Transverse colon (tissue), 4 donors: ENCODE measurements around the gene ATP6V1E1. TPM values are rescaled to one million over a fixed set of nuclear protein-coding genes. Genes with fewer than 3 reads are reported as not detected.

Source experiments
- DNase-seq: peaks from one replicate; pipeline ENCODE4 v3.0.0-alpha.2; 2019
- H3K27ac ChIP-seq, 4 donors: fragments of 200-600 bp; sonication (generic); 2 replicates each; pipeline ENCODE4 v1.5.1; 2016 to 2018; ENCODE audit warnings: inconsistent platforms in 4 of 4
- H3K27me3 ChIP-seq: fragments of 200-600 bp; sonication (generic); 2 replicates; pipeline ENCODE4 v1.5.1; 2017; ENCODE audit warnings: inconsistent platforms
- H3K36me3 ChIP-seq, 4 donors: fragments of 200-600 bp; sonication (generic); 2 replicates each; pipeline ENCODE4 v1.5.1; 2017 to 2019; ENCODE audit warnings: inconsistent platforms in 4 of 4
- H3K4me1 ChIP-seq, 4 donors: fragments of 200-600 bp; sonication (generic); 2 replicates each; pipeline ENCODE4 v1.5.1; 2017 to 2020; ENCODE audit warnings: inconsistent platforms in 4 of 4
- H3K4me3 ChIP-seq, 4 donors: fragments of 200-600 bp; sonication (generic); 1 replicate in 1 of 4; 2 replicates in 3 of 4; pipeline versions ENCODE4 v1.5.1 to v1.6.1; 2017 to 2019; ENCODE audit warnings: inconsistent platforms in 4 of 4
- H3K9me3 ChIP-seq, 2 donors: fragments of 200-600 bp; sonication (generic); 2 replicates each; pipeline ENCODE4 v1.5.1; 2017 to 2019; ENCODE audit warnings: inconsistent platforms in 2 of 2
- CTCF ChIP-seq, 5 experiments: fragments of 200-600 bp in 3 of 5; fragments of 450-650 bp in 2 of 5; sonication (generic) in 3 of 5; IDR thresholded peaks; 1 replicate in 2 of 5; 2 replicates in 3 of 5; pipeline ENCODE4 v1.5.1; 2016 to 2017; ENCODE audit warnings: antibody characterized with exemption in 5 of 5, inconsistent platforms in 3 of 5, mild to moderate bottlenecking in 2 of 5, moderate library complexity in 1 of 5
- EP300 ChIP-seq: sonication (generic); formaldehyde crosslinking; IDR thresholded peaks from one replicate; pipeline ENCODE4 v1.6.1; 2017; ENCODE audit warnings: antibody characterized with exemption, low read depth
- POLR2A ChIP-seq: fragments of 450-650 bp; IDR thresholded peaks from one replicate; pipeline ENCODE4 v1.6.1; 2016; ENCODE audit warnings: antibody characterized with exemption, mild to moderate bottlenecking, moderate library complexity
- POLR2AphosphoS5 ChIP-seq, 3 donors: sonication (generic); formaldehyde crosslinking; IDR thresholded peaks; one replicate each; pipeline ENCODE4 v1.6.1; 2016; ENCODE audit warnings: antibody characterized with exemption in 3 of 3
- WGBS, 2 donors: methylation state at CpG; one replicate each; pipeline ENCODE4 v1.1.5; 2018; ENCODE audit warnings: low coverage in 1 of 2; 5-methylcytosine and 5-hydroxymethylcytosine counted together
- in situ Hi-C, 4 donors: fragments of 200-750 bp; cut with MboI; loops; one replicate each; pipeline versions ENCODE4 v1.15.0 to v1.15.1; 2017; ENCODE audit warnings: low sequenced_read_pairs in 3 of 4, low pct_ligation_motif_present in 1 of 4, low pct_unique_long_range_greater_than_20kb in 1 of 4
- intact Hi-C: fragments of 100-400 bp; cut with DNase I; formaldehyde crosslinking; loops from one replicate; pipeline ENCODE4 v1.15.1; 2023; ENCODE audit warnings: low total_unique reads
- total RNA-seq, 4 donors: library from RNA; depleted of rRNA; stranded (reverse); fragments of >200 nt; gene quantifications; one replicate each; pipeline ENCODE4 v1.1.0, GENCODE V29; 2016

The ATP6V1E1 gene
- total RNA-seq, 4 donors from 2014 or later: 103 to 142 (median 107) TPM

GRCh38 chr22:17633217-17633997, 4.9 kb upstream of the ATP6V1E1 start:
- no peaks in the 10 kb centered on the region for H3K9me3 ChIP-seq
- H3K27me3 ChIP-seq: no peaks in the 10 kb centered on the region
- in situ Hi-C loops (no loop called here), intact Hi-C loops (loop anchor here (10.0 kb wide), 1 partner anchor 79 kb away; no protein-coding TSS in a partner anchor)
- DNase-seq: no peak
- TF ChIP-seq EP300: no peak
- no peak for TF ChIP-seq POLR2AphosphoS5 (IDR thresholded peaks at IDR 0.05)
- TF ChIP-seq POLR2A: no peak
- TF ChIP-seq CTCF (IDR thresholded peaks at IDR 0.05): no peak
- no peak overlapping the region for H3K4me3 ChIP-seq
- no peaks in the 10 kb centered on the region for H3K36me3 ChIP-seq
- 84 to 95% methylated on average over 3 to 4 of the region's 4 CpGs for WGBS, 2 donors
- peaks cover 0 to 20% (median 9%) of the 10 kb centered on the region in 4 donors for H3K4me1 ChIP-seq
- peak overlapping the region in 1 of 4 donors; percentile 56 for H3K27ac ChIP-seq

GRCh38 chr22:17631076-17631565, 2.6 kb upstream of the ATP6V1E1 start:
- Histone ChIP-seq H3K27me3 (no peaks in the 10 kb centered on the region), H3K36me3 (no peaks in the 10 kb centered on the region), H3K4me3 (no peak overlapping the region), H3K9me3 (no peaks in the 10 kb centered on the region), H3K4me1 (peaks cover 17 to 26% (median 17%) of the 10 kb centered on the region in 4 donors), H3K27ac (peak overlapping the region in 1 of 4 donors; percentile 26)
- in situ Hi-C loops (no loop called here), intact Hi-C loops (loop anchor here (10.0 kb wide), 1 partner anchor 76 kb away; no protein-coding TSS in a partner anchor)
- DNase-seq: peak; percentile 48
- 87 to 90% methylated on average over 4 to 9 of the region's 9 CpGs for WGBS, 2 donors
- TF ChIP-seq POLR2A (no peak), CTCF (IDR thresholded peaks at IDR 0.05) (no peak), POLR2AphosphoS5 (IDR thresholded peaks at IDR 0.05) (no peak), EP300 (no peak)

GRCh38 chr22:17629641-17630040, 1.1 kb upstream of the ATP6V1E1 start:
- no peaks in the 10 kb centered on the region for H3K27me3 ChIP-seq
- intact Hi-C loops (loop anchor here (10.0 kb wide), 1 partner anchor 75 kb away; no protein-coding TSS in a partner anchor), in situ Hi-C loops (no loop called here)
- peaks cover 0 to 10% (median 2%) of the 10 kb centered on the region in 4 donors for H3K36me3 ChIP-seq
- peaks cover 17 to 39% (median 19%) of the 10 kb centered on the region in 4 donors for H3K4me1 ChIP-seq
- H3K27ac ChIP-seq: peak overlapping the region; percentile 89 to 98 (median 92)
- H3K9me3 ChIP-seq: no peaks in the 10 kb centered on the region
- no peak for TF ChIP-seq POLR2A
- no peak for TF ChIP-seq CTCF (IDR thresholded peaks at IDR 0.05)
- TF ChIP-seq POLR2AphosphoS5 (IDR thresholded peaks at IDR 0.05): no peak
- no peak for TF ChIP-seq EP300
- no peak for DNase-seq
- no peak overlapping the region for H3K4me3 ChIP-seq
- WGBS, 2 donors: 72 to 81% methylated on average over 7 of the region's 7 CpGs

- intact Hi-C loops: no loop called here
- H3K27me3 ChIP-seq: no peaks in the 10 kb centered on the region
- H3K27ac ChIP-seq: peak overlapping the region; percentile 89 to 98 (median 92)
- 0% methylated on average over 1 of the region's 1 CpG for WGBS, 2 donors
- H3K36me3 ChIP-seq: peaks cover 0 to 14% (median 3%) of the 10 kb centered on the region in 4 donors
- no peaks in the 10 kb centered on the region for H3K9me3 ChIP-seq
- H3K4me3 ChIP-seq: peak overlapping the region; percentile 10 to 99 (median 78)
- no peak for DNase-seq
- in situ Hi-C loops: no loop called here
- no peak for TF ChIP-seq CTCF (IDR thresholded peaks at IDR 0.05)
- peaks cover 17 to 39% (median 19%) of the 10 kb centered on the region in 4 donors for H3K4me1 ChIP-seq
These were observed 582 bp upstream of the ATP6V1E1 start for GRCh38 chr22:17629173-17629489.
